ENCODE data around the gene MUC6.

DNA sequence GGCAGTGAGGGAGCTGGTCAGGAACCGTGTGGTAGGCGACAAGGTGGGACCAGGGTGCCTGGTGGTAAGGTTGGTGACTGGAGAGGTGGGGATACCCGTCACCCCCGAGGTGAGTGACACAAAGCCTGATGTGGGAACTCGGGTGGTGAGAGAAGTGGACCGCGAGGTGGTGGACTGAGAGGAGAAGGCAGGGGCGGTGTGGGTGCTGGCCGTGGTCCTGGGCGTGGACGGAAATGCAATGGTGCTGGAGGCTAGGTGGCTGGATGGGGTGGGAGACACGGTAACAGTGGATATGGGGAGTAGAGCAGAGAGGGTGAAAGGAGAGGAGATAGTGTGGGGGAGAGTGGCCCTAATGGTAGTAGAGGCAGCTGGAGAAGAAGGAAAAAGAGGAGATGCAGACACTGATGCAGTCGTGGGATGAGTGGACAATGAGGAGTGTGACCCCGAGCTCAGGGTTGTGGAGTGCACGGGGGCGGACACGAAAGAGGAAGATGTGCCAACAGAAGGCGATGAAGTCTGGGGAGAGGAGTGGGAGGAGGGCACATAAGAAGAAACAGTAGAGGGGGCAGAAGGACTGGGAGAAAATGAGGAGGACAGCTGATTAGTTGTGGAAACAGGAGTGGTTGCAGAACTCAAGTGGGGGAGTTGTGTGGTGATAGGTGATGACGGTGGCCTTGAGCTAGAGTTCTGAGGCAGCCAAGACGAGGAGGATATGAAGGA is 20.5 kb downstream of the MUC6 start:
- TF ChIP-seq SIX5 (IDR thresholded peaks at IDR 0.05; ENCODE audit: low read depth, low read length): no peak
- TF ChIP-seq, protein P1, sequence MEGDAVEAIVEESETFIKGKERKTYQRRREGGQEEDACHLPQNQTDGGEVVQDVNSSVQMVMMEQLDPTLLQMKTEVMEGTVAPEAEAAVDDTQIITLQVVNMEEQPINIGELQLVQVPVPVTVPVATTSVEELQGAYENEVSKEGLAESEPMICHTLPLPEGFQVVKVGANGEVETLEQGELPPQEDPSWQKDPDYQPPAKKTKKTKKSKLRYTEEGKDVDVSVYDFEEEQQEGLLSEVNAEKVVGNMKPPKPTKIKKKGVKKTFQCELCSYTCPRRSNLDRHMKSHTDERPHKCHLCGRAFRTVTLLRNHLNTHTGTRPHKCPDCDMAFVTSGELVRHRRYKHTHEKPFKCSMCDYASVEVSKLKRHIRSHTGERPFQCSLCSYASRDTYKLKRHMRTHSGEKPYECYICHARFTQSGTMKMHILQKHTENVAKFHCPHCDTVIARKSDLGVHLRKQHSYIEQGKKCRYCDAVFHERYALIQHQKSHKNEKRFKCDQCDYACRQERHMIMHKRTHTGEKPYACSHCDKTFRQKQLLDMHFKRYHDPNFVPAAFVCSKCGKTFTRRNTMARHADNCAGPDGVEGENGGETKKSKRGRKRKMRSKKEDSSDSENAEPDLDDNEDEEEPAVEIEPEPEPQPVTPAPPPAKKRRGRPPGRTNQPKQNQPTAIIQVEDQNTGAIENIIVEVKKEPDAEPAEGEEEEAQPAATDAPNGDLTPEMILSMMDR (IDR thresholded peaks at IDR 0.05; ENCODE audit: control extremely low read depth in 1 of 3, insufficient read depth in 1 of 3, low read depth in 1 of 3, low read length in 3 of 3): no peak
- no peak for TF ChIP-seq EGR1 (IDR thresholded peaks at IDR 0.05; ENCODE audit: borderline replicate concordance, low read depth, low read length)
- no peak for TF ChIP-seq YY1 (IDR thresholded peaks at IDR 0.05; ENCODE audit: low read depth, low read length)

Measured in H1 (cell line).